GM10248 (cell line): ENCODE data around the gene PDK2.
"Not testable (repeated sequence)": the region's sequence is repeated elsewhere in the genome, so short reads cannot be mapped to it uniquely, and the experiment has no call there.

Source experiments
- CTCF ChIA-PET: fragments of 300-600 bp; sonication (Branson Sonifier 250); formaldehyde crosslinking; extraction: SDS; loops from one replicate; lab custom pipeline; 2021; ENCODE audit warnings: antibody characterized with exemption; lab: Yijun Ruan, JAX
- POLR2A ChIA-PET: fragments of 350-650 bp; sonication (Branson Sonifier 250); formaldehyde crosslinking; extraction: SDS; loops from one replicate; lab custom pipeline; 2020; ENCODE audit warnings: antibody characterized with exemption; lab: Yijun Ruan, JAX
- DNase-seq: peaks from one replicate; pipeline ENCODE4 v3.0.0; 2012; ENCODE audit errors: extremely low spot score
- CTCF ChIP-seq: IDR thresholded peaks from 2 replicates; pipeline ENCODE4 v1.5.1; 2012; ENCODE audit warnings: mild to moderate bottlenecking, low read depth; ENCODE audit errors: extremely low read depth, missing control alignments, control extremely low read depth

Gene PDK2

GRCh38 chr17:50056961-50057330, 38.2 kb upstream of the PDK2 start:
- TF ChIP-seq CTCF = no peak
- no peak for DNase-seq
- ChIA-PET CTCF (interaction anchor here (0.7 to 3.1 kb wide), 9 partner anchors 9 to 60 kb away, joined by 3 to 18 read pairs (median 5); no protein-coding TSS in a partner anchor), POLR2A (no interaction called here)

GRCh38 chr17:50057521-50057991, 37.6 kb upstream of the PDK2 start:
- no peak for DNase-seq
- TF ChIP-seq CTCF = no peak
- ChIA-PET CTCF (interaction anchor here (1.2 to 3.1 kb wide), 4 partner anchors 30 to 61 kb away, joined by 3 to 18 read pairs (median 9); no protein-coding TSS in a partner anchor), POLR2A (no interaction called here)

- no peak for TF ChIP-seq CTCF
- no peak for DNase-seq
- ChIA-PET POLR2A (no interaction called here), CTCF (interaction anchor here (1.2 kb wide), 1 partner anchor 53 kb away, joined by 3 read pairs; no protein-coding TSS in a partner anchor)
These were observed 36.7 kb upstream of the PDK2 start for GRCh38 chr17:50058296-50058953.

- no peak for DNase-seq
- POLR2A ChIA-PET = no interaction called here
- CTCF ChIA-PET = interaction anchor here (1.0 to 1.2 kb wide), 2 partner anchors 15 to 169 kb away, joined by 3 to 4 read pairs; no protein-coding TSS in a partner anchor
- TF ChIP-seq CTCF = no peak
These were observed 35.9 kb upstream of the PDK2 start for GRCh38 chr17:50059256-50059655.

GRCh38 chr17:50059759-50060273, 35.3 kb upstream of the PDK2 start:
- no peak for DNase-seq
- no peak for TF ChIP-seq CTCF
- ChIA-PET CTCF (interaction anchor here (1.0 to 1.4 kb wide), 5 partner anchors 14 to 168 kb away, joined by 3 to 7 read pairs (median 4); partner anchors contain the start of gene PDK2), POLR2A (no interaction called here)

- no peak for DNase-seq
- CTCF ChIA-PET = interaction anchor here (1.0 to 1.4 kb wide), 6 partner anchors 9 to 353 kb away, joined by 3 to 7 read pairs (median 4); partner anchors contain the start of genes PDK2 and SLC35B1
- no peak for TF ChIP-seq CTCF
- POLR2A ChIA-PET = no interaction called here
These were observed 34.0 kb upstream of the PDK2 start for GRCh38 chr17:50060951-50061712.

- CTCF ChIA-PET, POLR2A ChIA-PET, DNase-seq: not testable (repeated sequence)
These were observed 33.5 kb upstream of the PDK2 start for GRCh38 chr17:50061713-50062045.
